GM23338 (cell line): Measurements from ENCODE around the gene MKX. TPM values are rescaled to one million over a fixed set of nuclear protein-coding genes. Genes with fewer than 3 reads are reported as not detected.

Experiments used
- ATAC-seq: fragments of 200-7000 bp; cut with Tn5 transposase; 3 replicates; pipeline ENCODE4 v1.9.1; 2020
- DNase-seq: peaks from one replicate; pipeline ENCODE4 v3.0.0-alpha.2; 2015; ENCODE audit warnings: low spot score
- H2AFZ ChIP-seq: fragments of 200-600 bp; sonication (generic); 2 replicates; pipeline ENCODE4 v1.8.0; 2016; ENCODE audit warnings: antibody characterized with exemption, mild to moderate bottlenecking, moderate library complexity
- H3F3A ChIP-seq: fragments of 200-600 bp; sonication (generic); replicated peaks from 2 replicates; pipeline ENCODE4 v1.8.0; 2017; ENCODE audit warnings: antibody characterized with exemption, mixed run types, low read depth
- H3K27ac ChIP-seq: fragments of 200-600 bp; sonication (generic); 2 replicates; pipeline ENCODE4 v1.6.1; 2016; ENCODE audit warnings: low read depth
- H3K27me3 ChIP-seq: fragments of 200-600 bp; sonication (generic); 2 replicates; pipeline ENCODE4 v1.8.0; 2016; ENCODE audit warnings: mild to moderate bottlenecking, mixed run types, moderate library complexity; ENCODE audit not compliant: insufficient read depth
- H3K36me3 ChIP-seq: fragments of 200-600 bp; sonication (generic); 2 replicates; pipeline ENCODE4 v1.8.0; 2016; ENCODE audit warnings: mild to moderate bottlenecking; ENCODE audit not compliant: insufficient read depth
- H3K4me1 ChIP-seq: fragments of 200-600 bp; sonication (generic); 2 replicates; pipeline ENCODE4 v1.8.0; 2016; ENCODE audit warnings: mild to moderate bottlenecking, moderate library complexity; ENCODE audit not compliant: insufficient read depth
- H3K4me2 ChIP-seq: fragments of 200-600 bp; sonication (generic); 2 replicates; pipeline ENCODE4 v1.7.1; 2017; ENCODE audit warnings: mixed run types
- H3K4me3 ChIP-seq: fragments of 200-600 bp; sonication (generic); 2 replicates; pipeline ENCODE4 v1.6.1; 2016; ENCODE audit warnings: mixed run types
- H3K79me2 ChIP-seq: fragments of 200-600 bp; sonication (generic); replicated peaks from 2 replicates; pipeline ENCODE4 v1.8.0; 2017; ENCODE audit warnings: mild to moderate bottlenecking; ENCODE audit not compliant: insufficient read depth
- H3K9me2 ChIP-seq: fragments of 200-600 bp; sonication (generic); 2 replicates; pipeline ENCODE4 v1.8.0; 2017; ENCODE audit not compliant: insufficient read depth
- H4K20me1 ChIP-seq: fragments of 200-600 bp; sonication (generic); replicated peaks from 2 replicates; pipeline ENCODE4 v1.8.0; 2017; ENCODE audit warnings: mild to moderate bottlenecking; ENCODE audit not compliant: insufficient read depth
- H3K27ac Mint-ChIP-seq: 2 replicates; pipeline ENCODE4 v1.8.0; 2020; ENCODE audit warnings: inconsistent platforms, mild to moderate bottlenecking, moderate library complexity, mixed read lengths
- H3K27me3 Mint-ChIP-seq: 3 replicates; pipeline ENCODE4 v1.8.0; 2022; ENCODE audit warnings: low read depth, mild to moderate bottlenecking, moderate library complexity, mixed read lengths, inconsistent platforms; ENCODE audit not compliant: insufficient read depth, poor library complexity
- H3K36me3 Mint-ChIP-seq: 3 replicates; pipeline ENCODE4 v1.8.0; 2021; ENCODE audit warnings: low read depth, mild to moderate bottlenecking, inconsistent platforms, moderate library complexity, mixed read lengths
- H3K4me1 Mint-ChIP-seq: 3 replicates; pipeline ENCODE4 v1.8.0; 2020; ENCODE audit warnings: mild to moderate bottlenecking, inconsistent platforms, mixed read lengths
- H3K4me3 Mint-ChIP-seq: 3 replicates; pipeline ENCODE4 v1.8.0; 2021; ENCODE audit warnings: moderate library complexity, mild to moderate bottlenecking, inconsistent platforms, mixed read lengths
- H3K9me3 Mint-ChIP-seq: 3 replicates; pipeline ENCODE4 v1.8.0; 2020; ENCODE audit warnings: moderate library complexity, mild to moderate bottlenecking, inconsistent platforms, mixed read lengths
- ETS1 ChIP-seq: IDR thresholded peaks from 2 replicates; pipeline ENCODE4 v1.6.1; 2016; ENCODE audit warnings: antibody characterized with exemption
- EZH2phosphoT487 ChIP-seq: fragments of 200-600 bp; sonication (generic); IDR thresholded peaks from one replicate; pipeline ENCODE4 v1.8.1; 2018; ENCODE audit warnings: antibody characterized with exemption; ENCODE audit not compliant: unreplicated experiment
- STAT1 ChIP-seq: IDR thresholded peaks from one replicate; pipeline ENCODE4 v1.6.1; 2016; ENCODE audit warnings: antibody characterized with exemption; ENCODE audit not compliant: unreplicated experiment
- polyA plus RNA-seq: library from polyadenylated mRNA; unstranded; fragments of >200 nt; fragmentation: Nextera tagmentation; extraction: Ambion mirVana; gene quantifications from 2 replicates; pipeline ENCODE4 v1.2.1, GENCODE V29; 2016
- total RNA-seq: library from RNA; depleted of rRNA; stranded (reverse); fragments of >200 nt; shearing (Covaris generic); gene quantifications from 2 replicates; pipeline ENCODE4 v1.2.3, GENCODE V29; 2014
- TF ChIP-seq, protein P1 (sequence below), 2 experiments: fragments of 200-600 bp in 1 of 2; sonication (generic) in 1 of 2; conservative IDR thresholded peaks; 2 replicates each; pipeline versions ENCODE4 v1.5.1 to v1.6.1; 2016 to 2017; ENCODE audit warnings: antibody characterized with exemption in 2 of 2, low read depth in 2 of 2, mild to moderate bottlenecking in 2 of 2, moderate library complexity in 1 of 2
- TF ChIP-seq, protein P2 (sequence below): fragments of 250-450 bp; sonication (Bioruptor Pico); IDR thresholded peaks from 2 replicates; pipeline ENCODE4 v1.5.0; 2020; ENCODE audit warnings: mild to moderate bottlenecking, moderate library complexity
- TF ChIP-seq, protein P3 (sequence below): IDR thresholded peaks from one replicate; pipeline ENCODE4 v1.6.1; 2018; ENCODE audit warnings: antibody characterized with exemption; ENCODE audit not compliant: unreplicated experiment

The MKX gene
- total and polyA plus RNA-seq, 2 experiments from 2014 or later = 0.66 to 0.97 TPM

DNA sequence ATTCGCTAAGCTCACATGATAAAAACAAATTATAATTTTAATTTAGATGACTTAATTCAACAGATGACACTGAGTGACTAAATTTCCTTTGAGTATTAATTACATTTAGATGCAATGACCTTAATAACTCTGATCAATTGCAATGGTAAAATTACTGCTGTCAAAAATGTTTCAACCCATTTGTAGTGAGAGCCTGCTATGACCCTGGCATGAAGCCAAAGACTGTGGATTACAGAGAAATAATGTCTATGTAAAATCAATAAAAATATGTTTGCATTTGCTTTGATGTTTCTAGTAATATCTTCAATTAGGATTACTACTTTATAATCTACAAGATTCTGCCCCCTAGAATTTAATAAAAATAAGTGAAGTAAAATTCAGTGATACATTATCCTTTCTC is 15.6 kb downstream of the MKX start (continued):
- TF ChIP-seq, protein P1, sequence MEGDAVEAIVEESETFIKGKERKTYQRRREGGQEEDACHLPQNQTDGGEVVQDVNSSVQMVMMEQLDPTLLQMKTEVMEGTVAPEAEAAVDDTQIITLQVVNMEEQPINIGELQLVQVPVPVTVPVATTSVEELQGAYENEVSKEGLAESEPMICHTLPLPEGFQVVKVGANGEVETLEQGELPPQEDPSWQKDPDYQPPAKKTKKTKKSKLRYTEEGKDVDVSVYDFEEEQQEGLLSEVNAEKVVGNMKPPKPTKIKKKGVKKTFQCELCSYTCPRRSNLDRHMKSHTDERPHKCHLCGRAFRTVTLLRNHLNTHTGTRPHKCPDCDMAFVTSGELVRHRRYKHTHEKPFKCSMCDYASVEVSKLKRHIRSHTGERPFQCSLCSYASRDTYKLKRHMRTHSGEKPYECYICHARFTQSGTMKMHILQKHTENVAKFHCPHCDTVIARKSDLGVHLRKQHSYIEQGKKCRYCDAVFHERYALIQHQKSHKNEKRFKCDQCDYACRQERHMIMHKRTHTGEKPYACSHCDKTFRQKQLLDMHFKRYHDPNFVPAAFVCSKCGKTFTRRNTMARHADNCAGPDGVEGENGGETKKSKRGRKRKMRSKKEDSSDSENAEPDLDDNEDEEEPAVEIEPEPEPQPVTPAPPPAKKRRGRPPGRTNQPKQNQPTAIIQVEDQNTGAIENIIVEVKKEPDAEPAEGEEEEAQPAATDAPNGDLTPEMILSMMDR (conservative IDR thresholded peaks at IDR 0.05; ENCODE audit: low read depth in 2 of 2) = no peak
- TF ChIP-seq, protein P2, sequence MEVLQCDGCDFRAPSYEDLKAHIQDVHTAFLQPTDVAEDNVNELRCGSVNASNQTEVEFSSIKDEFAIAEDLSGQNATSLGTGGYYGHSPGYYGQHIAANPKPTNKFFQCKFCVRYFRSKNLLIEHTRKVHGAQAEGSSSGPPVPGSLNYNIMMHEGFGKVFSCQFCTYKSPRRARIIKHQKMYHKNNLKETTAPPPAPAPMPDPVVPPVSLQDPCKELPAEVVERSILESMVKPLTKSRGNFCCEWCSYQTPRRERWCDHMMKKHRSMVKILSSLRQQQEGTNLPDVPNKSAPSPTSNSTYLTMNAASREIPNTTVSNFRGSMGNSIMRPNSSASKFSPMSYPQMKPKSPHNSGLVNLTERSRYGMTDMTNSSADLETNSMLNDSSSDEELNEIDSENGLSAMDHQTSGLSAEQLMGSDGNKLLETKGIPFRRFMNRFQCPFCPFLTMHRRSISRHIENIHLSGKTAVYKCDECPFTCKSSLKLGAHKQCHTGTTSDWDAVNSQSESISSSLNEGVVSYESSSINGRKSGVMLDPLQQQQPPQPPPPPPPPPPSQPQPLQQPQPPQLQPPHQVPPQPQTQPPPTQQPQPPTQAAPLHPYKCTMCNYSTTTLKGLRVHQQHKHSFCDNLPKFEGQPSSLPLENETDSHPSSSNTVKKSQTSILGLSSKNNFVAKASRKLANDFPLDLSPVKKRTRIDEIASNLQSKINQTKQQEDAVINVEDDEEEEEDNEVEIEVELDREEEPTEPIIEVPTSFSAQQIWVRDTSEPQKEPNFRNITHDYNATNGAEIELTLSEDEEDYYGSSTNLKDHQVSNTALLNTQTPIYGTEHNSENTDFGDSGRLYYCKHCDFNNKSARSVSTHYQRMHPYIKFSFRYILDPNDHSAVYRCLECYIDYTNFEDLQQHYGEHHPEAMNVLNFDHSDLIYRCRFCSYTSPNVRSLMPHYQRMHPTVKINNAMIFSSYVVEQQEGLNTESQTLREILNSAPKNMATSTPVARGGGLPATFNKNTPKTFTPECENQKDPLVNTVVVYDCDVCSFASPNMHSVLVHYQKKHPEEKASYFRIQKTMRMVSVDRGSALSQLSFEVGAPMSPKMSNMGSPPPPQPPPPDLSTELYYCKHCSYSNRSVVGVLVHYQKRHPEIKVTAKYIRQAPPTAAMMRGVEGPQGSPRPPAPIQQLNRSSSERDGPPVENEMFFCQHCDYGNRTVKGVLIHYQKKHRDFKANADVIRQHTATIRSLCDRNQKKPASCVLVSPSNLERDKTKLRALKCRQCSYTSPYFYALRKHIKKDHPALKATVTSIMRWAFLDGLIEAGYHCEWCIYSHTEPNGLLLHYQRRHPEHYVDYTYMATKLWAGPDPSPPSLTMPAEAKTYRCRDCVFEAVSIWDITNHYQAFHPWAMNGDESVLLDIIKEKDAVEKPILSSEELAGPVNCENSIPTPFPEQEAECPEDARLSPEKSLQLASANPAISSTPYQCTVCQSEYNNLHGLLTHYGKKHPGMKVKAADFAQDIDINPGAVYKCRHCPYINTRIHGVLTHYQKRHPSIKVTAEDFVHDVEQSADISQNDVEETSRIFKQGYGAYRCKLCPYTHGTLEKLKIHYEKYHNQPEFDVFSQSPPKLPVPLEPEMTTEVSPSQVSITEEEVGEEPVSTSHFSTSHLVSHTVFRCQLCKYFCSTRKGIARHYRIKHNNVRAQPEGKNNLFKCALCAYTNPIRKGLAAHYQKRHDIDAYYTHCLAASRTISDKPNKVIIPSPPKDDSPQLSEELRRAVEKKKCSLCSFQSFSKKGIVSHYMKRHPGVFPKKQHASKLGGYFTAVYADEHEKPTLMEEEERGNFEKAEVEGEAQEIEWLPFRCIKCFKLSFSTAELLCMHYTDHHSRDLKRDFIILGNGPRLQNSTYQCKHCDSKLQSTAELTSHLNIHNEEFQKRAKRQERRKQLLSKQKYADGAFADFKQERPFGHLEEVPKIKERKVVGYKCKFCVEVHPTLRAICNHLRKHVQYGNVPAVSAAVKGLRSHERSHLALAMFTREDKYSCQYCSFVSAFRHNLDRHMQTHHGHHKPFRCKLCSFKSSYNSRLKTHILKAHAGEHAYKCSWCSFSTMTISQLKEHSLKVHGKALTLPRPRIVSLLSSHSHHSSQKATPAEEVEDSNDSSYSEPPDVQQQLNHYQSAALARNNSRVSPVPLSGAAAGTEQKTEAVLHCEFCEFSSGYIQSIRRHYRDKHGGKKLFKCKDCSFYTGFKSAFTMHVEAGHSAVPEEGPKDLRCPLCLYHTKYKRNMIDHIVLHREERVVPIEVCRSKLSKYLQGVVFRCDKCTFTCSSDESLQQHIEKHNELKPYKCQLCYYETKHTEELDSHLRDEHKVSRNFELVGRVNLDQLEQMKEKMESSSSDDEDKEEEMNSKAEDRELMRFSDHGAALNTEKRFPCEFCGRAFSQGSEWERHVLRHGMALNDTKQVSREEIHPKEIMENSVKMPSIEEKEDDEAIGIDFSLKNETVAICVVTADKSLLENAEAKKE (CRISPR knock-in tag) = no peak
- no peak for TF ChIP-seq STAT1

- Histone ChIP-seq H3K27me3 (no peaks in the 10 kb centered on the region), H3K79me2 (no peaks in the 10 kb centered on the region), H4K20me1 (no peaks in the 10 kb centered on the region), H3K4me2 (no peak overlapping the region), H3K4me1 (peaks cover 16% of the 10 kb centered on the region), H3K27ac (no peak overlapping the region), H2AFZ (no peak overlapping the region), H3K36me3 (no peaks in the 10 kb centered on the region), H3K4me3 (no peak overlapping the region), H3F3A (no peaks in the 10 kb centered on the region), H3K9me2 (no peaks in the 10 kb centered on the region)
- Mint-ChIP-seq H3K9me3 (no peaks in the 10 kb centered on the region), H3K27ac (no peak overlapping the region), H3K36me3 (no peaks in the 10 kb centered on the region), H3K4me1 (peaks cover 14% of the 10 kb centered on the region), H3K4me3 (no peak overlapping the region), H3K27me3 (peaks cover 2% of the 10 kb centered on the region)
- DNase-seq = no peak
- ATAC-seq = no peak
- TF ChIP-seq, protein P3, sequence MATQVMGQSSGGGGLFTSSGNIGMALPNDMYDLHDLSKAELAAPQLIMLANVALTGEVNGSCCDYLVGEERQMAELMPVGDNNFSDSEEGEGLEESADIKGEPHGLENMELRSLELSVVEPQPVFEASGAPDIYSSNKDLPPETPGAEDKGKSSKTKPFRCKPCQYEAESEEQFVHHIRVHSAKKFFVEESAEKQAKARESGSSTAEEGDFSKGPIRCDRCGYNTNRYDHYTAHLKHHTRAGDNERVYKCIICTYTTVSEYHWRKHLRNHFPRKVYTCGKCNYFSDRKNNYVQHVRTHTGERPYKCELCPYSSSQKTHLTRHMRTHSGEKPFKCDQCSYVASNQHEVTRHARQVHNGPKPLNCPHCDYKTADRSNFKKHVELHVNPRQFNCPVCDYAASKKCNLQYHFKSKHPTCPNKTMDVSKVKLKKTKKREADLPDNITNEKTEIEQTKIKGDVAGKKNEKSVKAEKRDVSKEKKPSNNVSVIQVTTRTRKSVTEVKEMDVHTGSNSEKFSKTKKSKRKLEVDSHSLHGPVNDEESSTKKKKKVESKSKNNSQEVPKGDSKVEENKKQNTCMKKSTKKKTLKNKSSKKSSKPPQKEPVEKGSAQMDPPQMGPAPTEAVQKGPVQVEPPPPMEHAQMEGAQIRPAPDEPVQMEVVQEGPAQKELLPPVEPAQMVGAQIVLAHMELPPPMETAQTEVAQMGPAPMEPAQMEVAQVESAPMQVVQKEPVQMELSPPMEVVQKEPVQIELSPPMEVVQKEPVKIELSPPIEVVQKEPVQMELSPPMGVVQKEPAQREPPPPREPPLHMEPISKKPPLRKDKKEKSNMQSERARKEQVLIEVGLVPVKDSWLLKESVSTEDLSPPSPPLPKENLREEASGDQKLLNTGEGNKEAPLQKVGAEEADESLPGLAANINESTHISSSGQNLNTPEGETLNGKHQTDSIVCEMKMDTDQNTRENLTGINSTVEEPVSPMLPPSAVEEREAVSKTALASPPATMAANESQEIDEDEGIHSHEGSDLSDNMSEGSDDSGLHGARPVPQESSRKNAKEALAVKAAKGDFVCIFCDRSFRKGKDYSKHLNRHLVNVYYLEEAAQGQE = no peak
- no peak for TF ChIP-seq EZH2phosphoT487
- no peak for TF ChIP-seq ETS1
These were observed 17.3 kb downstream of the MKX start for GRCh38 chr10:27728338-27728737.
